Activated naive CD4-positive, alpha-beta T cell treated with anti-CD3 and anti-CD28 coated beads, Interleukin-2, amount 50 U/mL, for 16 hours (primary cell): ENCODE data around the gene RYK.
"Not testable (repeated sequence)": the region's sequence is repeated elsewhere in the genome, so short reads cannot be mapped to it uniquely, and the experiment has no call there.

Experiments used
- DNase-seq: peaks from one replicate; pipeline ENCODE4 v3.0.0-alpha.2; 2020

RYK gene

DNA sequence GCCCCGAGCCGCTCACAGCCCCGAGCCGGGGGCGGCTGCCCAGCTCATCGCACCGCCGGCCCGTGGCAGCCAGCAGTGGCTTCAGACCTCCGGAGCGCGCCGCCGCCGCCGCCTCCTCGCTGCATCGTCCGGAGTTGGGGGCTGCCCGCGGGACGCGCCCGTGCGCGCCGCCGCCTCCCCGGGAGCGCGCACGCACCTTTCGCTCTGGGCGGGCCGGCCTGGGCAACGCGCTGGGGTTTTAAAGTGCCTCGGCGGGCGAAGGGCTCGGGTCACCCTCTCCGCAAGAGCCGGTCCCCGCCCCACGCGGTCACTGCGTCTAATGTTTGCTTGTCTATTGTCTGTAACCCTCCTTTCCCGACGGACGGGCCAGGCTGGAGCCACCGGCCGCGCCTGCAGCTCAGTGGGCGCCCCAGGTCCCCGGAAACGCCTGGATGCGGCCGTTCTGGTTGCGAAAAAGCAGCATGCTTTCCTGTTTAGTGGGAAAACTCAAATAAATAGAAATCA lies at the start of gene RYK:
Gene RYK, minus strand, starts transcription at position 143 of the 504 bp plus-strand sequence. CDS start 205 bp downstream, outside the sequence.
- peak; percentile 76 for DNase-seq

DNA sequence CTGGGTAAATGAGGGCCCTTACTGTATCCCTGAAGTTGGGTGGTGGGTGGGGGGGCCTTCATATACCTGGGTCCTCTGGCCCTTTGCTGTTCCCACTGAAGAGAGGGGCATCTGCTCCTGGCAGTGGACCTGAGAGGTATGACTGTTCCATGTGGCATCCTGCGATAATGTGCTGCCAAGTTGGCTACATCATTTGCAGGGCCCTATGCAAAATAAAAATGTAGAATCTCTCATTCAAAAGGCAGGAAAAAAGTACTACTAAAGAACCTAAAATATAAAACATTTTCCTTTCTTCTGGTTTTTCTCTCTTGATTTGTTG lies 49.2 kb upstream of the RYK start:
- DNase-seq = no peak

DNA sequence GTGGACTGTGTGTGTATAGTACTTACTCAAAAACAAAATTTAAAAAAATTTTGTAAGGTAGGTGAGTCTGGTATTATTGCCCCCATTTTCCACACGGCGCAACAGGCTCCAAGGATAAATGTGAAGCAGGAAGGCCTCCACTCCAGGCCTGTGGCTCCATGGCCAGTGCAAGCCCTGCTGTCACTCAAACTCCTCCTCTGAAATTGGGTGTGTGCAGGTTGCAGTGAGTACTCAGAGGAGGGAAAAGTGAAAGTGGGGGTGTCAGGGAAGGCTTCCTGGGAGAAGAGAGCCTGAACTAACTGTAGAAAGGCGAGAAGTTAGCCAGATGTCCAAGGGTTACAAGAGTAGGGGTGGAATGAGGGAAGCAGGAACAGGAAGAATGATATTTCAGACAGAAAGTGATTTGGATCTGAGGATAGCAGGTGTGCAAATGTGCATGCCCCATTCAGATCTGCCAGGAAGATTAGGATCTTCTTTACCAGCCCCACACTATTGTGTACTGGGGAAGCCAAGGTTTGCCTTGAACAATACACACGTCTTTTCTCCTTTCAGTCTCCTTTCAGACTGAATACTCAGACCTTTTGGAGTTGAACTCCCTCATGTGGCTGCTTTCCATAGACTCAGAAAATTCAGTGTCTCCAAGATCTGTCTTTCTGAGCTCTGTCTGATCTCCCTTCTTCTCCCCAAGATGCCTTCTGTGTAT lies 48.7 kb upstream of the RYK start:
- DNase-seq = no peak

DNA sequence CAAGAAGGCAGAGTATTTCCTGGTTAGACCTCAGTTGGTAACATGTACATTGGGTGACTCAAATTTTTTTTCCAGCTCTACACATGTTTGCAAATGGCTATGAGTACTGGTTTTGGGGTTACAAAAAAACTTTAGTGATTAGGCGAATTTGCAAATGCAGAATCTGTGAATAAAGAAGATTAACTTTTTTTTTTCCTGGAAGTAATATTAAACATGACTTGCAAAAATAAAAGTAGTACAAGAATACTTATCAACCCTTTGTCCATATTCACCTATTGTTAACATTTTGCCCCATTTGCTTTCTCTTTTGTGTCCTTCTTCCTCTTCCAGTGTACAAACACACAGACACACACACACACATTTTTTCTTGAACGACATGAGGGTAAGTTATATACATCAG lies 47.6 kb upstream of the RYK start:
- no peak for DNase-seq

DNA sequence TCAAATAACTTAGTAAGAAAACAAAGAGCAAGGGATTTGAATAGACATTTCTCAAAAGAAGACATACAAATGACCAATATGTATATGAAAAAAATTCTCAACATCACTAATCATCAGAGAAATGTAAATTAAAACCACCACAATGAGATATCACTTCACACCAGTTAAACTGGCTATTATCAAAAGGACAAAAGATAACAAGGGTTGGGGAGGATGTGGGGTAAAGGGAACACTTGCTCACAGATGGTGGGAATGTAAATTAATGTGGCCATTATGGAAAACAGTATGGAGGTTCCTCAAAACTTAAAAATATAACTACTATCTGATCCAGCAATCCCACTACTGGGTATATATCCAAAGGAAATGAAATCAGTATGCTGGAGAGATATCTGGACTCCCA lies 46.0 kb upstream of the RYK start:
- no peak for DNase-seq

DNA sequence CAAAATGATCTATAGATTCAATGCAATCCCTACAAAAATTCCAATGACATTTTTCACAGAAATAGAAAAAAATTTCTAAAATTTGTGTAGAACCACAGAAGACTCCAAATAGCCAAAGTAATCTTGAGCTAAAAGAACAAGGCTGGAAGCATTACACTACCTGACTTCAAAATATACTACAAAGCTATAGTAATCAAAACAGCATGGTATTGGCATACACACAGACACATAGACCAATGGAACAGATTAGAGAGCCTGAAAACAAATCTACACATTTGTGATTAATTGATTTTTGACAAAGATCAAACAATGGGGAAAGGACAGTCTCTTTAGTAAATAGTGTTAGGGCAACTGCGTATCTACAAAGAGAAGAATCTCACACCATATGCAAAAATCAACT lies 45.3 kb upstream of the RYK start:
- no peak for DNase-seq

DNA sequence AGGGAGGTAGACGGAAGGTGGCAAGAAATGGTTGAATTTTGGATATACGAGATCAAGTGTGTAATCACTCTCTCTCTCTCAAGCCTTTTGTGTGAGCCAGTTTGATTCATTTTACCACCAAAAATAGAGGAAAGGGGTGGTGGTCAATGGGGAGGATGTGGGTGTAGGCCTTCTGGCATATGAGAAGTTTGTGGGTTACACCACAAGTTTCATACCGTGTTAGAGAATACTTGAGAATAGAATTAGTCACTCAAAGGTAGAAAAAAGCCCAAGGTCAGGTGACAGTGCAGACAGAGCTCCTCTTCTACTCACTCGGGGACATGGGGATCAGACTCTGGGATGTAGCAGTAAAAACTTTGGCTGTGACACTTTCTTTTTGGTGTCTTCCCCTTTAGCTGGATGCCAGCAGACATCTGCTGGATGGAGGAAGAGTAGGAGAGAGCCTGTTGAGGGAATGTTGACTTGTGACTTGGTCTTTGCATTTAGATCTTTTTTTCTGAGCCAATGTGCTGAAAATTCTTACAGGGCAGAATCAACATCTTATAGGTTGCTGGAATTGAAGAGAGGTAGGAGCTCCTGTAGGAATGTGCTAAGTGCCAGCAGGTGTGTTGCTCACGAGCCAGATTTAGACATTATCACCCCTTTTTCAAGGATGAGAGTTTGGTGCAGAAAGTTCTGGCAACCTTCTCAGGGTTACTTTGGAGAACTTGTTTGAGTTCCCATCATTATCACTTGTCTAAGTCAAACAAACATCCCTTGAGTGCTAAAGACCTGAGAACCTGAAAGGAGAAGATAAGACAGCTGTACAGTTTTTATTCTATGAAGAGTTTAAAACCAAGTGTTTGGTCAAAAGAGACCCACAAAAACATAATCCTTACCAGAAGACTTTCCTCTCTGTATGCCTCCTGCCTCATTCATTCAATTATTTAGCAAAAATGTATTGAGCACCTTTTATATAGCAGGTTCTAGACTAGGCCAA lies 43.9 kb upstream of the RYK start:
- peak; percentile 29 for DNase-seq

DNA sequence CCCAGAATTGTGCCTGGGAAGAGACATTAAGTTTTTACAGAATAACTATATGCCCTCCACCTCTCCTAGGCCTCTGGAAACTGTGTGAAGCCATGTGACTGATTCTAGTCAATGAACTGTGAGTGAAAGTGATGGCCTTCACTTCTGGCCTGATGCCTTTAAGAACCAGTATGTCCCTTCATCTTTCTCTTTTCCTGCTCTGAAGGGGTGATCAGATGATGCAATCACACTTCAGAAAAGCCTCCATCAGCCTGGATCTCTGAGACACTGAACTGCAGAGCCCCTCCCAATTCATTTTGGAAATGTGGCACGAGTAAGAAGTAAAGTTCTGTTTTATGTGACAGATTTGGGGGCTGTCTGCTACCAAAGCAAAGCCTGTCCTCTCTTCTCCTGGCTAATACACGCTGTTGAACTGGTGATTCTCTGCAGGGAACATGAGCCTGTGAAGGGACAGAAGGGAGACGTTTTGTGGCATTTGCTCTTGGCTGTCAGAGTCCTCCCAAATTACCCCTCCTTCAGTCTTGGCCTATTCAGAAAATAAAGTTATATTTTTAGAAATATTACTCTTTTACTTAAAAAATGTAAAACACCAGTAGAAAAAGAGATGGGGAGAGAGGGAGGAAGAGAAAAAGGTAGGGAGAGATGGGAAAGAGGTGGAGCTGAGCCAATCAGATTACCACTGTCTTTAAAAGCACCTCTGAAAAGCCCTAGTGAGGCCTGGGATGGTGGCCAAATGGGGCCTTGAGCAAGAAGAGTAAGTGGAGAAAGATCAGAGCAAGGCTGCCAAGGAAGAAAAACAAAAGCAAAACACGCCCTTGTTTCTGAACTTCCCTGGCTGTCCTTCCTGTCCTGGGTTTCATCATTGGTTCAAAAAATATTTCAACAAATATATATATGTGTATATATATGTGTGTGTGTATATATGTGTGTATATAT lies 40.9 kb upstream of the RYK start:
- DNase-seq = no peak

DNA sequence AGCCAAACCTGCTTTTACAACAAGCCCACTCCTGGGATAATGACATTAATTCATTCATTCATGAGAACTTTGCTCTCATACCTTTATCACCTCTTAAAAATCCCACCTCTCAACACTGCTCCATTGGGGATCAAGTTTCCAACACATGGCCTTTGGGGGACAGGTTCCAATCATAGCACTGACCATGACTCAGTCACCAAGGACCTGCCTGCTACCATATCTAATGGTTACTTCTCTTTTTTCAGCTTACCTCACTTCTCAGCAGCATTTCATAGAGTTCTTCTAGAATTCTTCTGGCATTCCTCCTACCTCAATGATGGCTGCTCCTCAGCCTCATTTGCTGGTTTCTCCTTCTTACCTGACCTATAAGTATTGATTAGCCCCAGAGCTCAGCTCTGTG lies 36.9 kb upstream of the RYK start:
- no peak for DNase-seq

DNA sequence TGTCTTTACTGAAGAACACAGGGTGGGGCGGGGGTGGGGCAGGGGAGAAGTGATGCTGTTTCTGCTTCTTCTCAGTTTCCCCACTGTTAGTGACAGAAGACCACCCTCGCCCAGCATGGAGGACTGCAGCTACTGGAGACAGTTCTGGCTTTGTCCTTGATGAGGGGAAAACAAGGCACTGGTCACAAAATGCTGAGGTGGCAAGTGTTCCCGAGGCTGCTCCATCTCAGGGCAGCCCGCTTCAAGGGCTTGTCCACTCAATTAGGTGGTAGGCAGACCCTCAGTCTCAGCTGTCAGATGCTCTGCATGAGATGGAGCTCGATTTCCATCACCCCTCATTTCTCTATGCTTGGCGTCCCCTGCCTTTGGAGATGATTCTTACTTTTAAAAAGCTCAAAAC lies 33.8 kb upstream of the RYK start:
- DNase-seq = no peak

DNA sequence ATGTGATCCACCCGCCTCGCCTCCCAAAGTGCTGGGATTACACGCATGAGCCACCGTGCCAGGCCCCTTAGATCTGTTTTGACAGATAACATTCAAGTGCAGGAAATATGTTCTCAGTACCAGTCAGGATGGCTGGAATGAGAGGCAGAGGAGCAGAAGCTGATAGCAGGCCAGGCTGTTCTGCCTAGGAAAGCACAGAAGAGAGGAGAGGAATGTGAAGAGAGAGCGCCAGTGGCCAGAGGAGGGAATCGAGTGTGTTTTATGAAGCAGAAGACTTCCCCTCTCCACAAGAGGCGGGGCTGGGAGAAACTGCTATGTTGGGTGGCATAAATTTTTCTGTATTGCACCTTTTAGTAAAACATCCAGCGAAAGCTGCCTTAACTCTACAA lies 32.0 kb upstream of the RYK start:
- no peak for DNase-seq

DNA sequence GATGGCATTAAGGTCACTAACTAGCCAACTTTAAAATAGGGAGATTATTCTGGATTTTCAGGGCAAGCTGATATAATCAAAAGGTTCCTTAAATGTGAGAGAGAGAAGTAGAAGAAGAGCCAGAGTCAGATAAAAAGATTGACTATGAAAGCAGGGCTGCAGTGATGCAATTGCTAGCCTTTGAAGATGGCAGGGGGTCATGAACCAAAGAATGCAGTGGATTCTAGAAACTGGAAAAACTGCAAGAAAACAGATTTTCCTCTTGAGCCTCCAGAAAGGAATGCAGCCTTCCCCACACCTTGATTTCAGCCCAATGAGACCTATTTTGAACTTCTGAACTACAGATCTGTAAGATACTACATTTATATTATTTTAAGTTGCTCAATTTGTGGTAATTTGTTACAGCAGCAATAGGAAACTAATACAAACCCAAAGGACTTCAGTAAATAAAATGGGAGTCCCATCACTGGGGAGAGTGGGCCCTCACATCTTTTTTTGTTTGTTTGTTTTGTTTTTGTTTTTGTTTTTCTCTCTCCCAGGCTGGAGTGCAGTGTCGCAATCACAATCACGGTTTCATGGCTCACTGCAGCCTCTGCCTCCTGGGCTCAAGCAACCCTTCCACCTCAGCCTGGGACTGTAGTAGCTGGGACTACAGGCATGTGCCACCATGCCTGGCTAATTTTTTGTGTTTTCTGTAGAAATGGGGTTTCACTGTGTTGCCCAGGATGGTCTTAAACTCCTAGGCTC lies 31.4 kb upstream of the RYK start:
- no peak for DNase-seq

DNA sequence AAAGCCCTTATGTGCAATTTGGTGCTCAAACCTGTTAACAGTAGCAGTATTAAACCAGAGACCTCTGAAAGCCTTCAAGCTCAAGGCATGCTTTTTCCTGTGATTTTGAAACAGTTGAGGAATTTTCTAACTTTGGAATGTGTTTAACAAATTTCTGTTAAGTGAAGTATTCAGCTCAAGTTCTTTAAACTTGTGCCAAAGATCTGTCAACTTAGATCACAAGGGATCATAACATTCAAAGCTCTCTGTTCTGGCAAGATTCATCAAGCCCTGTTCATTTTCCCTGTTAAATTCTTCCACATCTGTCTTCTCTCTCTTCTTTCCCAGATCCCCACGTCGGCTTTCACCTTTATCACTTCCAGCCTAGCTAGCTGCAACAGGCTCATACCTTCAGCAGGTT lies 28.8 kb upstream of the RYK start:
- no peak for DNase-seq

DNA sequence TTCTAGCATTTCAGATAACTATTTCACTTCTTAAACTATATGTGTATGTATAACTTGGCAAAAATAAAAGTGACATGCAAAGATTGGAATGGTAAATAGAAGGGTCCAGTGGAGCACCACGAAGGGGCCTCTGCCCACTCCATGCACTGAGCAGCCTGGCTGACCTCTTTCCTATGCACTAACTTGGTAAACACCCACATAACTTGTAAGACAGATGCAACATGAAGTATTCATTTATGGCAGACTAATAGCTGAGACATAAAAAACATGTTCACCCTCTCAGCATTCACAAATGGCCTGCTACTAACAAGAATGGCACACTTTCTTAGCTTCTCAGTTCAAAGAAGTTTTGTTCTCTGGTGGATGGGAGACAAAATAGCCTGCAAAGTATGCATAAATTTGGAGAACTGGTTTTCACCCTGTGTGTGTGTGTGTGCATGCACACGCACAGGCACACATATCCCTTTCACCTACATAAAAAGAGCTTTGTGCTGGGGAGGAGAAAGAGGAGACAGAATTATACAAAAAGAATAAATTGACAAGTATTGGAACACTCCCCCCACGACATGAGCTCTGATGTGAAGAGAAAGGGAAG lies 26.5 kb upstream of the RYK start:
- no peak for DNase-seq

DNA sequence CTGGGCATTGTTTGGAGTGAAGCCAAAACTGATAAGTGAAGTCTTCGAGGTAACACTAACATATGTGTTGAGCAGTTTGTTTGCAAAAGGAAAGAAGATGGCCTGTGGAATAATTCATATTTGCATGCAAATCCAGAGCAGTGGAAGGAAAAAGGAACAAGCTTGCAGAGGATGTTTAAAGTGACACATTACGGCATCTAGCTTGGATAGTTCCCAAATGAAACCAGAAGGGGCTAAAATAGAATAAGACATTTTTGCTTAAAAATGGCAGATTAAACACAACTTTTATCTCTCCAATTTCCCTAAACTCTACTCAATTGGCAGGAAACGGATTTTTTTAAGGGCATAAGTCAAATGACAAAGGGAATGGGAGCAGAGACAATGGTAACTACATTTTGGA lies 25.4 kb upstream of the RYK start:
- DNase-seq = no peak

DNA sequence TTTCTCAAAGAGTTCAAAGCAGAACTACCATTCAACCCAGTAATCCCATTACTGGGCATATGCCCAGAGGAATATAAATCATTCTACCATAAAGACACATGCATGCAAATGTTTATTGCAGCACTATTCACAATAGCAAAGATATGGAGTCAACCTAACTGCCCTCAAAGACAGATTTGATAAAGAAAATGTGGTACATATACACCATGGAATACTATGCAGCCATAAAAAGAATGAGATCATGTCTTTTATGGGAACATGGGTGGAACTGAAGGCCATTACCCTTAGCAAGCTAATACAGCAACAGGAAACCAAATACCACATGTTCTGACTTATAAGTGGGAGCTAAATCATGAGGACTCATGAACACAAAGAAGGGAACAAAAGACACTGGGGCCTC lies 24.5 kb upstream of the RYK start:
- not testable (repeated sequence) for DNase-seq

DNA sequence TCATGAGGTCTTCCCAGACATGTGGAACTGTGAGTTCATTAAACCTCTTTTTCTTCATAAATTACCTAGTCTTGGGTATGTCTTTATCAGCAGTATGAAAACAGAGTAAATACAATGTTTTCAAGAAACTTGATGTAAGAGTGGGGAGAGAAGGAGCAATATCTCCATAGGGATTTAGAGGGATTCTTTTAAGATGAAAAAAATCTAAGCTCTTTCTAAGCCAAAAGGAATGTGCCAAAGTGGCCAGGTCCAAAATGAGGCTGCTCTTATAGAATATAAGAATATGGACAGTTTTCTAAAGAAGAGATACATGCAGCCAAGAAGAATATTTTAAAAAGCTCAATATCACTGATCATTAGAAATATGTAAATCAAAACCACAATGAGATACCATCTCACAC lies 23.9 kb upstream of the RYK start:
- no peak for DNase-seq

DNA sequence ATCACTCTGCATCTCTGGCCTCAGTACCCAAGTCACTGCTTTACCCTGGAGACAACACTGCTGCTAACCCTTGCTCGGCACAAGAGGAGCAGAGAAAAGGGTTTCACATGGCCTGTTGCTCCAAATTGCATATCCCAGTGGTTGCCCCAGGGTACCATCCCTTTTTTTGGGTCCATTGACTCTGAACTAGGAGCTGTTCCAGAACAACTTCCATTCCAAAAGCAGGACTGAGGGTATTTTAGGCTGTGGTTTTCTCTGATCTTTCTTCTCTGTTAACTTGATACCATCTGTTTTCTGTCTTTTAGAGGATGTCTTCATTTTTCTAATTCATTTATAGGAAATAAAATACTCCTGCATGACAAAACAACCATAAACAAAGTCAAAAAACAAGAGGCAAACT lies 17.3 kb upstream of the RYK start:
- DNase-seq = no peak

DNA sequence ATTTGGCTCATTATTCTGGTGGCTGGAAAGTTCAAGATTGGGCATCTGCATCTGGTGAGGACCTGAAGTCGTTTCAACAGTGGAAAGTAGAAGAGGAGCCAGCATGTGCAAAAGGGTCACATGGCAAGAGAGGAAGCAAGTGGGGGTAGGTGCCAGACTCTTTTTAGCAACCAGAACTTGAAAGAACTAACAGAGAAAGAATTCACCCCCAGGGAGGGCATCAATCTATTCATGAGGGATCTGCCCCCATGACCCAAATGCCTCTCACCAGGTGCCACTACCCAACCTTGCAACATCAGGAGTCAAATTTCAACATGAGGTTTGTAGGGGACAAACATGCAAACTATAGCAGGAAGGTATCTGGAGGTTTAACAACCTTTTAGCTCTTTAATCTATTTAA lies 10.3 kb upstream of the RYK start:
- no peak for DNase-seq

DNA sequence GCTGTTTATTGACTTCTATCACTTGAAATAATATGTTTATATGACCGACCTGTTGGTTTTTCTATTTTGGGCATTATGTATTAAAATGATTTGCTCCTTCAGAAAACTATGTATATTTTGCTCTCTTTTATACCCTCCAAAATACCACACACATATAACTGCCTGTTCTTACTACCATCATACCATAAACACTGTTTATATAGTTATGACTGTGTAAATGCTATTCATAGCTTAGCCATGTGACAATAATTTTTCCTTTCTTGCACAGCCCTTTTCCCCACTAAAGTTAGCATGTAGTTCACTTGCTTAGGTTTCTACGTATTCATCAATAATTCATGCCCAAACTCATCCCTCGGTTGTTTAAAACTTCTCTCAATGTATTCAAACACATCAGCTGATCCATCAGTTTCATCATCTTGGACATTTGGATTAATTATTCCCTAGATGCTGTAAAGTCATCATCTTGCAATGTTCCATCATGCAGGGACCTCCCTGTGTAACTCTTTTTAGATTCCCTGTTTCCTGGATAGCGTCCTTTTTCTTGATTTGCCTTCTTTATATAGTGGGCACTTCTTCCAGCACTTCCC lies 8.2 kb upstream of the RYK start:
- no peak for DNase-seq

DNA sequence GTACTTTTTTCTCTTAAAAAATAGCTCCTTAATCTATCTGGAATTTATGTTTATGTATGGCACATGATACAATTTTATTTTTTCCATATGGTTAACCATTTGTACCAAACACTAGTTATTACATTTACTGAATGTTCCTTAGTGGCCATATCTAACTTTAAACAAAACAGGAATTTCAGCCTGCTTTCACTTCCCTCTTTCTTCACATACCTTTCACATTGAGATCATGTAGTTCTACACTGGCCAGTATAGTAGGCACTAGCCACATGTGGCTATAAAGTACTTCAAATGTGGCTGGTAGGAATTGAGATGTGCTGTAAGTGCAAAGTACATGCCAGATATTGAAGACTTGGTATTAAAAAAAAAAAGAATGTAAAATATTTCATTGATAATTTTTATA lies 4.7 kb upstream of the RYK start:
- no peak for DNase-seq
